ENCODE data around the gene FOLR1.

Gene FOLR1

GRCh38 chr11:72236774-72237111, 44.8 kb downstream of the FOLR1 start:
- no peak for DNase-seq

GRCh38 chr11:72237112-72237931, 45.4 kb downstream of the FOLR1 start:
- no peak for DNase-seq

DNA sequence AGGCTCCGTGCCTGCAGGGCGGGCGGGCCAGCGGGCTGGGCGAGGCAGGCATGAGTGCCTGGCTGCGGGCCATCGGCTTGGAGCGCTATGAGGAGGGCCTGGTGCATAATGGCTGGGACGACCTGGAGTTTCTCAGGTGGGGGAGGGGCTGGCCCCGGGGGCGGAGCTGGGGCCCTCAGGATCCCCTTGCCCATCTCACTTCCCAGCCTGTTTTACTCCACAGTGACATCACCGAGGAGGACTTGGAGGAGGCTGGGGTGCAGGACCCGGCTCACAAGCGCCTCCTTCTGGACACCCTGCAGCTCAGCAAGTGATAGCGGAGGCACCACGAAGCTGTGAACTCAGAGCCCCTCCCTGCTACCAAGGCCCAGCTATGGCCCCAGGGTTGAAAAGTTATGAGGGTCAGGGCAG, 46.1 kb downstream of the FOLR1 start:
- peak; percentile 24 for DNase-seq

DNA sequence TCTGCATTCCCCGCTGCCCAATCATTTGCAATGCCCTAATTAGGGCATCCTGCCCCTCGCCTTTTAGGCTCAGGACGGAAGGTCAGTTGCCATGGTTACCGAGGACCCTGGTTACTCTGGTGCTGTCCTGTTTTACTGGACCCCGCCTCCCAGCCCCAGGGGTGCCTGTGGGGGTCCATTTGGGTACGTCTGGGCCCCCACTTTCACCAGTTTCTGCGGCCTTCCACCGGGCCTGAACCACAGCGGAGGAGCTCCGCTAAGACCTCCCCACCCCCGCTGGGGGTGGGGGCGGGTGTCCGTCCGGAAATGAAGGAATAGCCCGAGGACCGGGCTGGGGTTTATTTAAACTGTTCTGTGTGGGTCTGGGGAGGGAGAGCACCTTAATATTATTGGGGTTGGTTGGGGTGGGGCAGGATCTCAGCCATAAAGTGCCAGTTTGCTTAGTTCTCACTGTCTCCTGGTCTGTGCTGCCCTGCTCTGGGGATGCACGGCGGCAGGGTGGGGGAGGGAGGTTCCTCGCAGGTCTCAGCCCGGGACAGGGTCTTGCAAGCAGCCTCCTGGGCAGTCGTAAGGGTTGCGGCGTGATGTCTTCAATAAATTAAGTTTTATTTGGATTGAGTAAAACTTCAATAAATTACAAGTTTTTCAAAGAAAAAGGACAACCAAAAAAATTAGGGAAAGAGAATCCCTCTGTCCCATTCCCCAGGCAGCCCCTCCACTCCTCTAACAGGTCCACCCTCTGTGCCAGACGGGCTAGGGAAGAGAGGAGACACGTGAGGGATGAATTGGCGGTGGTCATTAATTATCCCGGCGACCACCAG, 46.8 kb downstream of the FOLR1 start:
- no peak for DNase-seq

- DNase-seq: no peak
These were observed 47.4 kb downstream of the FOLR1 start for GRCh38 chr11:72239313-72239848.

DNA sequence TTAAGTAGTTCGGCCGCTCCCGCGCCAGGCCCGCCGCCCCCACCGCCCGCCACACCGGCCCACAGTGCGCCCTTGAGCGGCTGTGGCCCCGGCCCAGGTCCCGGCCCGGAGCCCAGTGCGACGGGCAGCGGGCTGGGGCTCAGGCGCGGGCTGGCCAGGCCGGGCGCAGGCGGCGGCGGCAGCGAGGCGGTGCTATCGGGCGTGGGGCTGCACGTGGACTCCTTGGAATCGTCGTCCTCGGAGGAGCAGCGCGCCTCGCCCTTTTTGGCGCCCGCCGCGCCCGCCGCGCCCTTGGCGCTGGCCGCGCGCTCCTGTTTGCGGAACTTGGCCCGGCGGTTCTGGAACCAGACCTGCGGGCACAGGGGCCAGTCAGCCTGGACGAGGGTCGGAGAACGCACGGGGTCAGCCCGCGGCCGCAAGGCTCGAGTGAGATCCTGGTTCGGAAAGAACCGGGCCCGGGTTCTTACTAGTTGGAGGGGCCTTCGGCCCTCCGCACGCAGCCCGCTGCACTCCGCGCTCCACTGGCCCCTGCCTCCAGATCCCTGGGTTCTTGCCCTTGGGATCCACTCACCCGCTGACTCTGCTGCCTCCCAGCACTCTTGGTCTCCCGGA, 48.0 kb downstream of the FOLR1 start:
- DNase-seq: no peak

DNA sequence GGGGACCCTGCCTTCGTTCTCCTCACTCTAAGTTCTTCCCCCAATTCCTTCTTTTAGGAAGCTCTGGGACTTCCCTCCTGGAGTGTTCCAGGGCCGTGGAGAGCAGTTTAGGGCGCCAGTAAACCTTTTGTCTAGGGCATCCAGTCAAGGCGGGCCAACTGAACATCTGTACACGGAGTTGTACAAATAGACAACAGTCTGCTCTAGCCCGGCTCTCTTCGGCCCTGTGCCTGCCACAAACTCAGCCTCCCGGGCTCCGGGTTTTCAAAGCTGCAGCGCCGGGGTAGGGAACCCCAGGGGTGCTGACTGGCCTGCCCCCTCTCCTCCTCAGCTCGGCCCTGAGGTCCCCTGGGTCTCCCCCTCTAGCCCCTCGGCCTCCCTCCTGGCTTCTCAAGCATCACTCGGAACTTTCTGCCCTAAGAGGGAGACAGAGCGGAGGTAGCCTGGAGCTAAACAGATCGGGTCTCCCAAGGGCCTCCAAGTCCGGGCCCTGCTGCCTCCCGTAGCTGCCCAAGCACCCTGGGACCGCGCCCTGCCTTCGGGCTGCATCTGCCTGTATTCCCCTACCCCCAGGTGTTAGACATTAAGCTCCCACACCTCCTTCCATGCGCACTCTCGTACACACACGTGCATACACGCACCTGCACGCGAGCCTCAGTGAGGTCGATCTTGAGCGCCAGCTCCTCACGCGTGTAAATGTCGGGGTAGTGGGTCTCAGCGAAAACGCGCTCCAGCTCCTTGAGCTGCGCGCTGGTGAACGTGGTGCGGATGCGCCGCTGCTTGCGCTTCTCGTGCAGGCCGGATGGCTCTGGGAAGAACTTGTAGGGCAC, 48.7 kb downstream of the FOLR1 start:
- DNase-seq: no peak

DNA sequence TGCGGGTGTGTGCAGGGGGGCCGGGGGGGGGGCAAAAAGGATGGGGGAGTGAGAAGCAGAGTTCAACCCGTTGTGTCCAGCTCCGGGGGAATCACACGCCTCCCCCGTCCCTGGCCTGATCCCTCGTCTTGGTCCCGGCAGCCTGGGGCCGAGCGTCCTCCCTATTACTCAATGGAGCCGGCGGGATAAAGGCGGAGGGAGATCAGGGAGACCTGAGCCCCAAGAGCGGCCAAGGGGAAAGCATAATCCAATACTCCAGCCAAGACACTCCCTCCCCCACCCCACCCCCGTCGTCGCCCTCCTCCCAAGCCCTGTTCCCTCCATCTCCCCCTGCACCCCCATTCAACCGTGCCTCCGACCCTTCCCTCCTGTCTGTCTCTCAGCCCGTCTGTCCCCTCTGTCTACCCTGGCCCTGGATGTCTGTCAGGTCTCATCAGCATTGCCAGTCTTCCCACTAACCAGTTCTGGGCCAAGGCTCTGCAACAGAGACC, 49.4 kb downstream of the FOLR1 start:
- DNase-seq: no peak

DNA sequence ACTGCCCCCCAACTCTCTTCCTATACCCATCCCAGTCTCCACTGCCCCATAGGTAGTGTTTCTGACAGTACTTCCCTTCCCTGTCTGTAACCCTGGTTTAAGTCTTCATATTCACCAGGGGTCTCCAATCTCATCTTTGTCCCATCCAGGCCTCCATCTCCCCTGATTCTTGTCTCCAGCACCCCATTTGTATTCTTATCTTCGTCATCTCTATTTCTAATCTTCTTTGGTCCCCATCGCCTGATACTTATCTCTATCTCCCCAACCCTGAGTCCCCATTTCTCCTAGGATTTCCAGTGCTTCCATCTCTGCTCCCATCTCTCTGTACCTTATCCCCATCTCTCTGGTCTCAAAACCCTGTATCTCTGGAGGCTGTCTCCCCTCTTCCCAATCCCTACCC, 50.2 kb downstream of the FOLR1 start:
- DNase-seq: no peak

DNA sequence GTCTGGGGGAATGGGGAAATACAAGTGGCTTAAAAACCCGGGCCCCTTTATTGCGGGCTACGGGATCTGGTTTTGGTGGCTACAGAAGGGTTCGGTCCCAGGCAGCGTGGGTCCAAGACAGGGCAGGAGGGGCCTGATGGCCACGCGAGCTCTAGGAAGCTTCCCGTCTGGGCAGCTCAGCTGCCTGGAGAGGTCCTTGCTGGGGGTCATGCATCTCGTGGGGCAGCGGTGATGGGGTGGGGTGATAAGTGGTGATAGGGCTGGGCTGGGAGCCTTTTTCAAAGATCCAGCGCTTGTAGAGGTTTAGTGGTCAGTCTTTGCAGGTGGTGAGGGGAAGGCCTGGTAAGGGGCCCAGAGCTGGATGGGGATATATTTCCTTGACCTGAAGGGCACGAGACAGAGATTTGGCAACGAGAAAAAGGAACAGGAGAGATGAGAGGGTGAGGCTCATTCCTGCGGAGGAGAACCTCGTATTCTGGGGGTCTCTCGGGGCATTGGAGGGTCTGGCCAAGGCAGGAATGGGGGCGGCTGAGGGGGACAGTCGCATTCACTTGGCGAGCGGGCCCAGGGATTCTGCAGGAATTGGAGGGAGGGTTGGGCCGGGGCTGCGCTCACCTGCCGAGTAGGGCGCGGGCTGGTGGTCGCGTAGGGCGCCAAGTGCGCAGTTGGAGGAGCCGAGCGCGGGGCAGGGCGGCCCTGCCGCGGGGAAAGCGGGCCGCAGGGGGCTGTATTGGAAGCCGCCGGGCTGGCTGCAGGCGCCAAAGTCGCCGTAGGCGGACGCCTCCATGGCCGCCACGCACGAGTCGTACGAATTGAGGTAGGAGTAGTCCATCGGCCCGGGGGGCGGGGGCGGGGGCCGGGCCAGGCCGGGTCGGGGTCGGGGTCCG, 51.5 kb downstream of the FOLR1 start:
- no peak for DNase-seq

DNA sequence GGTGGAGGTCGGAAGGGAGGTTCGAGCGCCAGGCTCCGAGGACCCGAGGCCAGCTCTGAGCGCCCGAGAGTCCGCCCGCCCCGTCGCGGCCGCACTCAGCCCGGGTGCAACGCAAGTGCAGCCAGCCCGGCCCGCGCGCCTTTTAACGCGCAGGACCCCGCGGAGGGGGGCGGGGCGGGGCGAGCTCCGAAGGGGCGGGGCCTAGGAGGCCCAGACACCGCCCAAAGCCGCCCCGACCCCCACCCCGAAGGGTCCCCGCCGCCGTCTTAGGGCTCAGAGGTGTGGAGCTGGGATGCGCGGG, 52.1 kb downstream of the FOLR1 start, which contains the start of gene PHOX2A:
PHOX2A (minus strand) TSS at position 117 of the 301 bp plus-strand sequence. CDS start 172 bp downstream, outside the sequence.
- DNase-seq: no peak

DNA sequence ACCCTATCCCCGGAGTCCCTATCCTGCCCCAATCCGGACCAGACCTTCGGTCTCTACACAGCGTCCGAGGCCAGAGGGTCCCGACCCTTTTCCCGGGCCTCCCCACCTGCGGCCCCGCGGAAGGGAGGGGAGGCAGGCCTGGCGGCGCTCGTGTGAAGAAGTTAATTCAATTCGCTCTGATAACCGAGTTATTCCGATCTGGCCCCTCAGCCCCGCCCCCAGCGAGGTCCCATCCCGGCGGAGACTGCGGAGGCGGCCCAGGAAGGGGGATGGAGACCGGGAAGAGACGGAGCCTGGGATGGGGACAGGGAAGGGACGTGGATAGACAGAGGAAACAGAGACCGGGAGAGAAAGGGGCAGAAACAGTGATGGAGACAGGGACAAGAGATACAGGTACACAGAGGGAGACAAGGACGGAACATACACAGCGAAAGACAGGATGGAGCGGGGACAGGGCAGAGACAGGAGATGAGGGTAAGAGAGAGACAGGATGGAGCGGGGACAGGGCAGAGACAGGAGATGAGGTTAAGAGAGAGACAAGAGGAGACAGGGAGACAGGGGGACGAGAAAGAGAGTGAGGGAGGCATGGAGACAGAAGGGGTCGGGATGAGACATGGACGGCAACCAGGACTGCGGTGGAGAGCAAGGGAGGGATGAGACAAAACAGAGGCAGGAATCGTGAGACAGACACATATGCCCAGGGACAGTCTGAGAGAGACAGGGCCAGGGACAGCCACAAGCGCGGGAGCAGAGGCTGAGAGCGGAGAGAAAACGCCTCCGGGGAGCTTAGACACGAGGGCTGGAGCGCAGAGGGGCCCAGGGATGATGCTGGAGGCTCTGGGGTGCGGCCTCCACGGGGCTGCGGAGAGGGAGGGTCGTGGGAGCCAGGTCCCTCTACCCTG, 52.7 kb downstream of the FOLR1 start:
- DNase-seq: no peak

DNA sequence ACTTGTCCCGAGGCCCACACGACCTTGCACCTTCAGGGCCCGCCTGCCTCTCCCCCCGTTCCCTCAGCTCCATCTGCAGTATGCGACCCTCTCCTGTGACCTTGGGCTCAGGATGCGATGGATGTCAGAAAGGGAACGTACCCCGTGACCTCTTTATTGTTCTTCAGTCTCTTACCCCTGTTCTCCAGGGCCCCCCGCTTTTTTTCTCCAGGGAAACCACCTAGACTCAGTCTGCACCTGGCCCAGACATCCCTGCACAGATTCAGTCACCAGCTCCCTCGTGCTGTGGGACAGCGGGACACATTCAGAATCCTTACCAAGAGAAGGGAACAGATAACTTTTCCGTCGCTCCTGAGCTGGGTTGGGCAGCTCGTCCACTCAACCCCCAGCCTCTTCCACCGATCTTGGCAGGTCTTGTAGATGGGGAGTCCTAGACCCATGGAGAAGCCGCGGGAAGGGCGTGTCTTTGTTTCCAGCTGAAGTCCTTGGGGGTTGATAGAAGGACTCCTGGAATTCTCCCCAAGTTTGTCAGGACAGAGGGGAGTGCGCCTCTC, 53.4 kb downstream of the FOLR1 start:
- no peak for DNase-seq
